Osteocyte (in vitro differentiated cells): ENCODE results near the gene AGO3. TPM values are rescaled to one million over a fixed set of nuclear protein-coding genes. Genes with fewer than 3 reads are reported as not detected.

Source experiments
- DNase-seq: peaks from one replicate; pipeline ENCODE4 v3.0.0; 2021; ENCODE audit warnings: mixed read lengths; ENCODE audit not compliant: unreplicated experiment; ENCODE audit errors: extremely low spot score
- H3K27ac Mint-ChIP-seq: one replicate; pipeline ENCODE4 v1.8.0; 2021; ENCODE audit warnings: mild to moderate bottlenecking, mixed read lengths; ENCODE audit not compliant: unreplicated experiment
- H3K27me3 Mint-ChIP-seq: one replicate; pipeline ENCODE4 v1.8.0; 2021; ENCODE audit warnings: mixed read lengths; ENCODE audit not compliant: unreplicated experiment
- H3K36me3 Mint-ChIP-seq: one replicate; pipeline ENCODE4 v1.8.0; 2021; ENCODE audit warnings: mixed read lengths; ENCODE audit not compliant: unreplicated experiment
- H3K4me1 Mint-ChIP-seq: one replicate; pipeline ENCODE4 v1.8.0; 2021; ENCODE audit warnings: mixed read lengths; ENCODE audit not compliant: unreplicated experiment
- H3K4me3 Mint-ChIP-seq: one replicate; pipeline ENCODE4 v1.8.0; 2021; ENCODE audit warnings: mild to moderate bottlenecking, moderate library complexity, mixed read lengths; ENCODE audit not compliant: unreplicated experiment
- H3K9me3 Mint-ChIP-seq: one replicate; pipeline ENCODE4 v1.8.0; 2021; ENCODE audit warnings: mixed read lengths; ENCODE audit not compliant: unreplicated experiment
- CTCF ChIP-seq: fragments of 200-600 bp; sonication (generic); IDR thresholded peaks from 2 replicates; pipeline ENCODE4 v1.5.0; 2021; ENCODE audit warnings: antibody characterized with exemption, mild to moderate bottlenecking, moderate library complexity
- total RNA-seq: library from RNA; stranded (reverse); gene quantifications from 2 replicates; pipeline ENCODE4 v1.2.1, GENCODE V29; 2021

AGO3 gene
- total RNA-seq, 1 donor from 2014 or later, result 34.2 TPM

GRCh38 chr1:36088577-36089392 lies 157.9 kb downstream of the AGO3 start, which contains the start of gene ADPRS:
TSS of gene ADPRS (plus strand) at chr1:36088892. CDS start at chr1:36088905, 13 bp downstream.
- no peaks in the 10 kb centered on the region for H3K27me3 Mint-ChIP-seq
- peaks cover 9% of the 10 kb centered on the region for H3K36me3 Mint-ChIP-seq
- TF ChIP-seq CTCF, result peak; percentile 99
- H3K4me1 Mint-ChIP-seq, result peaks cover 19% of the 10 kb centered on the region
- H3K27ac Mint-ChIP-seq, result peak within 1 kb of the TSS; percentile 83
- H3K4me3 Mint-ChIP-seq, result peak within 1 kb of the TSS; percentile 80
- no peaks in the 10 kb centered on the region for H3K9me3 Mint-ChIP-seq
- peak; percentile 96 for DNase-seq

- H3K36me3 Mint-ChIP-seq, result peaks cover 9% of the 10 kb centered on the region
These were observed 158.7 kb downstream of the AGO3 start for GRCh38 chr1:36089393-36090121.

GRCh38 chr1:36091141-36091540 lies 160.2 kb downstream of the AGO3 start:
- Mint-ChIP-seq H3K4me1 (peaks cover 16% of the 10 kb centered on the region), H3K4me3 (no peak overlapping the region), H3K9me3 (no peaks in the 10 kb centered on the region), H3K27ac (no peak overlapping the region), H3K36me3 (peaks cover 9% of the 10 kb centered on the region), H3K27me3 (no peaks in the 10 kb centered on the region)
- TF ChIP-seq CTCF, result no peak
- DNase-seq, result no peak

More at GRCh38 chr1:36089393-36090121, 158.7 kb downstream of the AGO3 start:
- Mint-ChIP-seq H3K4me1 (peaks cover 16% of the 10 kb centered on the region), H3K27ac (peak overlapping the region; percentile 83), H3K9me3 (no peaks in the 10 kb centered on the region), H3K27me3 (no peaks in the 10 kb centered on the region), H3K4me3 (peak overlapping the region; percentile 80)
- no peak for DNase-seq
- TF ChIP-seq CTCF, result no peak

GRCh38 chr1:36091698-36092097 lies 160.8 kb downstream of the AGO3 start:
- Mint-ChIP-seq H3K27ac (no peak overlapping the region), H3K4me1 (peaks cover 19% of the 10 kb centered on the region), H3K27me3 (no peaks in the 10 kb centered on the region), H3K4me3 (no peak overlapping the region), H3K9me3 (no peaks in the 10 kb centered on the region), H3K36me3 (peaks cover 9% of the 10 kb centered on the region)
- DNase-seq, result no peak
- TF ChIP-seq CTCF, result no peak
